ENCODE data around the gene SLC16A12. TPM values are rescaled to one million over a fixed set of nuclear protein-coding genes. Genes with fewer than 3 reads are reported as not detected.

SLC16A12 gene
- total and polyA plus RNA-seq, 2 experiments from 2014 or later, result 5.7 to 5.9 TPM

- Histone ChIP-seq H3K27ac (no peak overlapping the region), H3K4me1 (ENCODE audit: insufficient read depth) (peaks cover under 1% of the 10 kb centered on the region), H3K4me2 (peak overlapping the region; percentile 23), H2AFZ (no peak overlapping the region), H3K4me3 (no peak overlapping the region), H3K36me3 (replicated peaks; ENCODE audit: insufficient read depth, low read depth) (no peaks in the 10 kb centered on the region), H3K27me3 (no peaks in the 10 kb centered on the region), H3K9me2 (replicated peaks; ENCODE audit: insufficient read depth) (no peaks in the 10 kb centered on the region), H4K20me1 (ENCODE audit: insufficient read depth, poor library complexity, severe bottlenecking) (no peaks in the 10 kb centered on the region), H3K79me2 (peaks cover 25% of the 10 kb centered on the region), H3K9me3 (ENCODE audit: low read depth) (no peaks in the 10 kb centered on the region)
- 64% methylated on average over 3 of the region's 3 CpGs for WGBS (ENCODE audit: low lambda C conversion rate, missing lambda C conversion rate)
- TF ChIP-seq CTCF (IDR thresholded peaks at IDR 0.05; ENCODE audit: poor library complexity) (peak; percentile 37), EZH2 (IDR thresholded peaks at IDR 0.05; ENCODE audit: borderline replicate concordance) (no peak), EZH2phosphoT487 (IDR thresholded peaks at IDR 0.05; ENCODE audit: low read depth, severe bottlenecking, unreplicated experiment) (no peak)
- peak; percentile 19 for DNase-seq (ENCODE audit: low spot score)
Observed at GRCh38 chr10:89419548-89419947, 115.8 kb downstream of the SLC16A12 start.

- Histone ChIP-seq H3K36me3 (replicated peaks; ENCODE audit: insufficient read depth, low read depth) (no peaks in the 10 kb centered on the region), H3K27me3 (no peaks in the 10 kb centered on the region), H2AFZ (no peak overlapping the region), H3K9me2 (replicated peaks; ENCODE audit: insufficient read depth) (no peaks in the 10 kb centered on the region), H3K4me1 (ENCODE audit: insufficient read depth) (no peaks in the 10 kb centered on the region), H3K9me3 (ENCODE audit: low read depth) (no peaks in the 10 kb centered on the region), H3K27ac (no peak overlapping the region), H4K20me1 (ENCODE audit: insufficient read depth, poor library complexity, severe bottlenecking) (no peaks in the 10 kb centered on the region), H3K79me2 (peaks cover 32% of the 10 kb centered on the region), H3K4me2 (peak overlapping the region; percentile 93), H3K4me3 (no peak overlapping the region)
- DNase-seq (ENCODE audit: low spot score), result no peak
- 85% methylated on average over 1 of the region's 1 CpG for WGBS (ENCODE audit: low lambda C conversion rate, missing lambda C conversion rate)
- TF ChIP-seq CTCF (IDR thresholded peaks at IDR 0.05; ENCODE audit: poor library complexity) (no peak), EZH2 (IDR thresholded peaks at IDR 0.05; ENCODE audit: borderline replicate concordance) (no peak), EZH2phosphoT487 (IDR thresholded peaks at IDR 0.05; ENCODE audit: low read depth, severe bottlenecking, unreplicated experiment) (no peak)
Observed at GRCh38 chr10:89416465-89416864, 118.9 kb downstream of the SLC16A12 start.

GRCh38 chr10:89414879-89415821 lies 120.2 kb downstream of the SLC16A12 start:
- Histone ChIP-seq H3K9me2 (replicated peaks; ENCODE audit: insufficient read depth) (no peaks in the 10 kb centered on the region), H3K36me3 (replicated peaks; ENCODE audit: insufficient read depth, low read depth) (no peaks in the 10 kb centered on the region), H3K4me2 (peak overlapping the region; percentile 93), H3K9me3 (ENCODE audit: low read depth) (no peaks in the 10 kb centered on the region), H3K4me1 (ENCODE audit: insufficient read depth) (no peaks in the 10 kb centered on the region), H2AFZ (peak overlapping the region; percentile 56), H3K79me2 (peaks cover 32% of the 10 kb centered on the region), H3K27ac (peak overlapping the region; percentile 95), H3K27me3 (no peaks in the 10 kb centered on the region), H4K20me1 (ENCODE audit: insufficient read depth, poor library complexity, severe bottlenecking) (no peaks in the 10 kb centered on the region), H3K4me3 (peak overlapping the region; percentile 46)
- DNase-seq (ENCODE audit: low spot score), result peak; percentile 62
- TF ChIP-seq CTCF (IDR thresholded peaks at IDR 0.05; ENCODE audit: poor library complexity) (no peak), EZH2phosphoT487 (IDR thresholded peaks at IDR 0.05; ENCODE audit: low read depth, severe bottlenecking, unreplicated experiment) (no peak), EZH2 (IDR thresholded peaks at IDR 0.05; ENCODE audit: borderline replicate concordance) (no peak)
- WGBS (ENCODE audit: low lambda C conversion rate, missing lambda C conversion rate), result 4% methylated on average over 66 of the region's 66 CpGs

Data from hepatocyte (in vitro differentiated cells).